Body of pancreas (tissue), 4 donors: Measurements from ENCODE around the gene MRPL11. TPM values are rescaled to one million over a fixed set of nuclear protein-coding genes. Genes with fewer than 3 reads are reported as not detected.

Source experiments
- ATAC-seq: fragments of 150-250 bp; one replicate; pipeline ENCODE4 v1.9.1; 2016
- DNase-seq, 4 donors: peaks; one replicate each; pipeline ENCODE4 v3.0.0-alpha.2; 2019
- H3K27ac ChIP-seq, 4 donors: fragments of 200-600 bp; sonication (generic); 1 replicate in 3 of 4; 2 replicates in 1 of 4; pipeline versions ENCODE4 v1.5.1 to v1.6.1; 2016 to 2019; ENCODE audit warnings: mild to moderate bottlenecking in 1 of 4, mixed read lengths in 1 of 4, moderate library complexity in 1 of 4
- H3K27me3 ChIP-seq, 2 donors: fragments of 200-600 bp; sonication (generic); one replicate each; pipeline ENCODE4 v1.6.0; 2016; ENCODE audit warnings: mild to moderate bottlenecking in 1 of 2
- H3K36me3 ChIP-seq, 2 donors: fragments of 200-600 bp; sonication (generic); replicated peaks in 1 of 2; 2 replicates each; pipeline ENCODE4 v1.5.1; 2016; ENCODE audit warnings: low read depth in 2 of 2; ENCODE audit not compliant: insufficient read depth in 1 of 2
- H3K4me1 ChIP-seq: fragments of 200-600 bp; sonication (generic); one replicate; pipeline ENCODE4 v1.6.0; 2016
- H3K4me3 ChIP-seq, 2 donors: fragments of 200-600 bp; sonication (generic); 1 replicate in 1 of 2; 2 replicates in 1 of 2; pipeline ENCODE4 v1.5.1; 2016 to 2019
- H3K9me3 ChIP-seq, 3 donors: fragments of 200-600 bp; sonication (generic); 1 replicate in 2 of 3; 2 replicates in 1 of 3; pipeline ENCODE4 v1.5.1; 2016
- CTCF ChIP-seq, 7 experiments: fragments of 450-650 bp in 4 of 7; fragments of 200-600 bp in 3 of 7; sonication (generic) in 3 of 7; IDR thresholded peaks; one replicate each; pipeline ENCODE4 v1.5.1; 2016 to 2019; ENCODE audit warnings: antibody characterized with exemption in 7 of 7
- POLR2A ChIP-seq, 3 donors: fragments of 450-650 bp; IDR thresholded peaks; one replicate each; pipeline ENCODE4 v1.6.1; 2016; ENCODE audit warnings: antibody characterized with exemption in 3 of 3, mild to moderate bottlenecking in 2 of 3
- WGBS, 2 donors: methylation state at CpG; one replicate each; pipeline ENCODE4 v1.1.5; 2017; 5-methylcytosine and 5-hydroxymethylcytosine counted together
- intact Hi-C: fragments of 100-400 bp; cut with DNase I; formaldehyde crosslinking; loops from one replicate; pipeline ENCODE4 v1.15.1; 2023
- total RNA-seq, 2 donors: library from RNA; depleted of rRNA; stranded (reverse); fragments of >200 nt; gene quantifications; one replicate each; pipeline ENCODE4 v1.1.0, GENCODE V29; 2016

The MRPL11 gene
- total RNA-seq, 2 donors from 2014 or later: 20.8 to 22.1 TPM

- no peak overlapping the region for H3K4me3 ChIP-seq
- no peaks in the 10 kb centered on the region for H3K9me3 ChIP-seq
- no peaks in the 10 kb centered on the region for H3K27me3 ChIP-seq
- intact Hi-C loops: no loop called here
- peaks cover 14% of the 10 kb centered on the region for H3K4me1 ChIP-seq
- TF ChIP-seq POLR2A (IDR thresholded peaks at IDR 0.05) (no peak), CTCF (IDR thresholded peaks at IDR 0.05) (no peak)
- DNase-seq (no peak), ATAC-seq (no peak)
- WGBS, 2 donors: 88 to 90% methylated on average over 3 of the region's 3 CpGs
- H3K36me3 ChIP-seq: no peaks in the 10 kb centered on the region
- H3K27ac ChIP-seq: no peak overlapping the region
Measured at GRCh38 chr11:66462911-66463310, 24.3 kb upstream of the MRPL11 start.

- intact Hi-C loops: no loop called here
- TF ChIP-seq CTCF (IDR thresholded peaks at IDR 0.05): no peak
- TF ChIP-seq POLR2A (IDR thresholded peaks at IDR 0.05): no peak
- Histone ChIP-seq H3K9me3 (no peaks in the 10 kb centered on the region), H3K4me1 (peaks cover 7% of the 10 kb centered on the region), H3K27me3 (no peaks in the 10 kb centered on the region), H3K27ac (no peak overlapping the region), H3K36me3 (no peaks in the 10 kb centered on the region), H3K4me3 (no peak overlapping the region)
- DNase-seq (no peak), ATAC-seq (no peak)
Measured at GRCh38 chr11:66462010-66462409, 23.4 kb upstream of the MRPL11 start.

- Histone ChIP-seq H3K27ac (no peak overlapping the region), H3K4me3 (no peak overlapping the region), H3K4me1 (no peaks in the 10 kb centered on the region), H3K36me3 (no peaks in the 10 kb centered on the region), H3K27me3 (no peaks in the 10 kb centered on the region), H3K9me3 (no peaks in the 10 kb centered on the region)
- no peak for ATAC-seq
- no peak for DNase-seq
- TF ChIP-seq CTCF (IDR thresholded peaks at IDR 0.05): no peak
- no peak for TF ChIP-seq POLR2A (IDR thresholded peaks at IDR 0.05)
- 68 to 79% methylated on average over 5 of the region's 5 CpGs for WGBS, 2 donors
- intact Hi-C loops: no loop called here
Measured at GRCh38 chr11:66459138-66459778, 20.6 kb upstream of the MRPL11 start.

- H3K27me3 ChIP-seq: no peaks in the 10 kb centered on the region
- no peak for TF ChIP-seq POLR2A (IDR thresholded peaks at IDR 0.05)
- TF ChIP-seq CTCF (IDR thresholded peaks at IDR 0.05): no peak
Measured at GRCh38 chr11:66457826-66458225, 19.2 kb upstream of the MRPL11 start.

GRCh38 chr11:66454828-66455227 lies 16.2 kb upstream of the MRPL11 start:
- WGBS, 2 donors: 41 to 54% methylated on average over 3 of the region's 3 CpGs

More at GRCh38 chr11:66457826-66458225, 19.2 kb upstream of the MRPL11 start:
- Histone ChIP-seq H3K9me3 (no peaks in the 10 kb centered on the region), H3K4me3 (no peak overlapping the region), H3K4me1 (no peaks in the 10 kb centered on the region), H3K27ac (no peak overlapping the region), H3K36me3 (no peaks in the 10 kb centered on the region)
- ATAC-seq (no peak), DNase-seq (no peak)
- WGBS, 2 donors: 72 to 84% methylated on average over 6 of the region's 6 CpGs
- intact Hi-C loops: no loop called here

More at GRCh38 chr11:66454828-66455227, 16.2 kb upstream of the MRPL11 start:
- TF ChIP-seq POLR2A (IDR thresholded peaks at IDR 0.05): no peak
- TF ChIP-seq CTCF (IDR thresholded peaks at IDR 0.05): no peak
- Histone ChIP-seq H3K27ac (no peak overlapping the region), H3K27me3 (no peaks in the 10 kb centered on the region), H3K4me3 (no peak overlapping the region), H3K36me3 (no peaks in the 10 kb centered on the region), H3K9me3 (peaks cover 0 to 4% (median 0%) of the 10 kb centered on the region in 3 donors), H3K4me1 (no peaks in the 10 kb centered on the region)
- ATAC-seq (no peak), DNase-seq (no peak)
- intact Hi-C loops: no loop called here
